SK-N-SH treated with all-trans-retinoic acid at 6 μM for 48 hours (cell line): ENCODE results near the gene PMEPA1.

ENCODE experiments used
- ATAC-seq: fragments of 200-7000 bp; cut with Tn5 transposase; 3 replicates; pipeline ENCODE4 v1.9.1; 2020; ENCODE audit warnings: mild to moderate bottlenecking, moderate library complexity
- ARNTL ChIP-seq: fragments of 450-650 bp; formaldehyde crosslinking; IDR thresholded peaks from 2 replicates; pipeline ENCODE4 v1.5.0; 2020; ENCODE audit warnings: low read depth, mild to moderate bottlenecking, moderate library complexity, borderline replicate concordance
- BACH2 ChIP-seq: fragments of 250-450 bp; sonication (Bioruptor Pico); IDR thresholded peaks from 2 replicates; pipeline ENCODE4 v1.9.0; 2021; ENCODE audit warnings: mild to moderate bottlenecking, borderline replicate concordance
- ESRRG ChIP-seq: fragments of 250-450 bp; sonication (Bioruptor Pico); IDR thresholded peaks from 2 replicates; pipeline ENCODE4 v1.6.1; 2021; ENCODE audit warnings: mild to moderate bottlenecking
- ISL1 ChIP-seq: fragments of 250-450 bp; sonication (Bioruptor Pico); IDR thresholded peaks from 2 replicates; pipeline ENCODE4 v2.1.2; 2022; ENCODE audit warnings: mild to moderate bottlenecking, moderate library complexity
- OSR1 ChIP-seq: fragments of 250-450 bp; sonication (Bioruptor Pico); IDR thresholded peaks from 2 replicates; pipeline ENCODE4 v1.8.0; 2022; ENCODE audit warnings: moderate library complexity, mild to moderate bottlenecking, inconsistent platforms
- PPARA ChIP-seq: fragments of 250-450 bp; sonication (Bioruptor Pico); IDR thresholded peaks from 2 replicates; pipeline ENCODE4 v1.5.0; 2020; ENCODE audit warnings: mild to moderate bottlenecking, borderline replicate concordance
- RARB ChIP-seq: fragments of 250-450 bp; sonication (Bioruptor Pico); IDR thresholded peaks from 2 replicates; pipeline ENCODE4 v1.8.0; 2021; ENCODE audit warnings: mild to moderate bottlenecking, moderate library complexity
- SNAI2 ChIP-seq: fragments of 250-450 bp; sonication (Bioruptor Pico); IDR thresholded peaks from 2 replicates; pipeline ENCODE4 v1.5.0; 2020; ENCODE audit warnings: mild to moderate bottlenecking, moderate library complexity
- TCF4 ChIP-seq: fragments of 250-450 bp; sonication (Bioruptor Pico); IDR thresholded peaks from 2 replicates; pipeline ENCODE4 v1.8.0; 2021; ENCODE audit warnings: mild to moderate bottlenecking, moderate library complexity, borderline replicate concordance
- TOX ChIP-seq: fragments of 250-450 bp; sonication (Bioruptor Pico); IDR thresholded peaks from 2 replicates; pipeline ENCODE4 v1.8.0; 2021; ENCODE audit warnings: mild to moderate bottlenecking, moderate library complexity, borderline replicate concordance
- ZC3H10 ChIP-seq: fragments of 250-450 bp; sonication (Bioruptor Pico); IDR thresholded peaks from 2 replicates; pipeline ENCODE4 v1.5.1; 2021; ENCODE audit warnings: mild to moderate bottlenecking, moderate library complexity
- ZFP3 ChIP-seq: fragments of 250-450 bp; sonication (Bioruptor Pico); IDR thresholded peaks from 2 replicates; pipeline ENCODE4 v1.5.0; 2020; ENCODE audit warnings: mild to moderate bottlenecking, moderate library complexity
- ZFP30 ChIP-seq: fragments of 450-650 bp; formaldehyde crosslinking; IDR thresholded peaks from 2 replicates; pipeline ENCODE4 v1.5.0; 2022; ENCODE audit warnings: mild to moderate bottlenecking, moderate library complexity
- ZNF565 ChIP-seq: fragments of 450-650 bp; formaldehyde crosslinking; conservative IDR thresholded peaks from 2 replicates; pipeline ENCODE4 v1.5.0; 2020; ENCODE audit warnings: low read depth, mild to moderate bottlenecking, moderate library complexity
- ZNF70 ChIP-seq: fragments of 450-650 bp; formaldehyde crosslinking; IDR thresholded peaks from 2 replicates; pipeline ENCODE4 v1.5.0; 2020; ENCODE audit warnings: mild to moderate bottlenecking, moderate library complexity
- ZNF8 ChIP-seq: fragments of 450-650 bp; formaldehyde crosslinking; IDR thresholded peaks from 2 replicates; pipeline ENCODE4 v1.5.0; 2020; ENCODE audit warnings: mild to moderate bottlenecking, moderate library complexity
- TF ChIP-seq, protein P1 (sequence below): fragments of 250-450 bp; sonication (Bioruptor Pico); IDR thresholded peaks from 2 replicates; pipeline ENCODE4 v1.8.0; 2020; ENCODE audit warnings: mild to moderate bottlenecking, moderate library complexity, borderline replicate concordance
- TF ChIP-seq, protein P2 (sequence below): fragments of 250-450 bp; sonication (Bioruptor Pico); IDR thresholded peaks from 2 replicates; pipeline ENCODE4 v1.5.1; 2020; ENCODE audit warnings: low read depth, mild to moderate bottlenecking, moderate library complexity
- TF ChIP-seq, protein P3 (sequence below): fragments of 250-450 bp; sonication (Bioruptor Pico); IDR thresholded peaks from 2 replicates; pipeline ENCODE4 v1.5.1; 2021; ENCODE audit warnings: mild to moderate bottlenecking, moderate library complexity

The PMEPA1 gene

DNA sequence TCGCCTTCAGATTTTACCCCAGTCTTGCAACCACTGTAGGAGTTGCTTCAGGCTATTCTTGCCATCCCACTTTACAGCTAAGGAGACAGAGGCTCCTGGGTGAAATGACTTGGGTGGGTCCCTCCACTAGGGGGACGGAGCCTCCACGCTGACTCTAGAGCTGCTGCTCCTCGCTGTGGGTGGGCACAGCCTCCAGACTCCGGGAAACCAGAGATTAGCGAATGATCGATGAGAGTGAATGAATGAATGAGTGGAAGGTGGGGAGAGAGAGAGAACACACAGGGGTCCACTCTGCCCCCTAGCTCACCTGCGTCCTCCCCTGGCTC lies 100.0 kb downstream of the PMEPA1 start:
- no peak for TF ChIP-seq ZNF565
- TF ChIP-seq, protein P1, sequence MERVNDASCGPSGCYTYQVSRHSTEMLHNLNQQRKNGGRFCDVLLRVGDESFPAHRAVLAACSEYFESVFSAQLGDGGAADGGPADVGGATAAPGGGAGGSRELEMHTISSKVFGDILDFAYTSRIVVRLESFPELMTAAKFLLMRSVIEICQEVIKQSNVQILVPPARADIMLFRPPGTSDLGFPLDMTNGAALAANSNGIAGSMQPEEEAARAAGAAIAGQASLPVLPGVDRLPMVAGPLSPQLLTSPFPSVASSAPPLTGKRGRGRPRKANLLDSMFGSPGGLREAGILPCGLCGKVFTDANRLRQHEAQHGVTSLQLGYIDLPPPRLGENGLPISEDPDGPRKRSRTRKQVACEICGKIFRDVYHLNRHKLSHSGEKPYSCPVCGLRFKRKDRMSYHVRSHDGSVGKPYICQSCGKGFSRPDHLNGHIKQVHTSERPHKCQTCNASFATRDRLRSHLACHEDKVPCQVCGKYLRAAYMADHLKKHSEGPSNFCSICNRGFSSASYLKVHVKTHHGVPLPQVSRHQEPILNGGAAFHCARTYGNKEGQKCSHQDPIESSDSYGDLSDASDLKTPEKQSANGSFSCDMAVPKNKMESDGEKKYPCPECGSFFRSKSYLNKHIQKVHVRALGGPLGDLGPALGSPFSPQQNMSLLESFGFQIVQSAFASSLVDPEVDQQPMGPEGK, result no peak
- no peak for TF ChIP-seq ARNTL (CRISPR knock-in tag)
- no peak for TF ChIP-seq RARB (CRISPR knock-in tag)
- TF ChIP-seq TOX, result no peak
- TF ChIP-seq PPARA (CRISPR knock-in tag), result no peak
- TF ChIP-seq, protein P2, sequence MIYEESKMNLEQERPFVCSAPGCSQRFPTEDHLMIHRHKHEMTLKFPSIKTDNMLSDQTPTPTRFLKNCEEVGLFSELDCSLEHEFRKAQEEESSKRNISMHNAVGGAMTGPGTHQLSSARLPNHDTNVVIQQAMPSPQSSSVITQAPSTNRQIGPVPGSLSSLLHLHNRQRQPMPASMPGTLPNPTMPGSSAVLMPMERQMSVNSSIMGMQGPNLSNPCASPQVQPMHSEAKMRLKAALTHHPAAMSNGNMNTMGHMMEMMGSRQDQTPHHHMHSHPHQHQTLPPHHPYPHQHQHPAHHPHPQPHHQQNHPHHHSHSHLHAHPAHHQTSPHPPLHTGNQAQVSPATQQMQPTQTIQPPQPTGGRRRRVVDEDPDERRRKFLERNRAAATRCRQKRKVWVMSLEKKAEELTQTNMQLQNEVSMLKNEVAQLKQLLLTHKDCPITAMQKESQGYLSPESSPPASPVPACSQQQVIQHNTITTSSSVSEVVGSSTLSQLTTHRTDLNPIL (CRISPR knock-in tag), result no peak
- TF ChIP-seq ESRRG (CRISPR knock-in tag), result no peak
- TF ChIP-seq ZFP30 (CRISPR knock-in tag), result no peak
- no peak for ATAC-seq

DNA sequence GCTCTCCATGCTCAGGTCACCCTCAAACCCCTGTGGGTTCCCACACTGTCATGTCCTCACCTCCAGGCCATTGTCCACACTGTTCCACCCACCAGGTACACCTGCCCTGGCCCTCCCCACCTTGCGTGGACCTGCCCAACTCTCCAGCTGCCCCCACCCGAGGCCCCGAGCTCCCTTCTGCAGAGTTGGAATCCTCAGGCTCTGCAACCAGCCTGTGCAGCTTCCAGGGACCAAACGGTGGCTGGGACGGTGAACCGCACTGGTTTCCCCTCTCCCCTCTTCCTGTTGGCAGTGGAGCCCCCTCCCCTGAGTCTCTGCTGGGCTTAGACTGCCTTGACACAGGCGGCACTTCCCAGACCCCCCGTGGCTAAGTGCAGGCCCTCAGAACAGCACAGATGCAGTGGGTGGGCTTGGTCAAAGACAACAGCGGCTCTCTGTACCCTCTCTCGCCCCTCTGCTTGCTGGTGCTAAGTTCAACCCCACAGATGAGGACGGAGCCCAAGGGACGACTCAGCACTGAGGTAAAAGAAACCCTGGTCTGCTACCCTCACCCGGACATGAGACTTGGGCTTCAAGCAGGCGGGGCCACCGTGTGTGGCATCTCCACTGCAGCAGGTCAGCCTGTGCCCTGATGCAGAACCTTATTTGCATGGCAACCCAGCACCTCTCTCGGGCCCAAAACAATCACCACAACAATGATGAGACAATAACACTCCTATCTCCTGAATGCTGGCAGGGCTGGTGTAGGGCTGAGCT lies 100.6 kb downstream of the PMEPA1 start:
- no peak for ATAC-seq
- TF ChIP-seq ESRRG (CRISPR knock-in tag) (no peak), RARB (CRISPR knock-in tag) (no peak), SNAI2 (CRISPR knock-in tag) (no peak), ZNF8 (CRISPR knock-in tag) (no peak), TCF4 (no peak), OSR1 (CRISPR knock-in tag) (no peak)
- TF ChIP-seq, protein P1, result no peak

DNA sequence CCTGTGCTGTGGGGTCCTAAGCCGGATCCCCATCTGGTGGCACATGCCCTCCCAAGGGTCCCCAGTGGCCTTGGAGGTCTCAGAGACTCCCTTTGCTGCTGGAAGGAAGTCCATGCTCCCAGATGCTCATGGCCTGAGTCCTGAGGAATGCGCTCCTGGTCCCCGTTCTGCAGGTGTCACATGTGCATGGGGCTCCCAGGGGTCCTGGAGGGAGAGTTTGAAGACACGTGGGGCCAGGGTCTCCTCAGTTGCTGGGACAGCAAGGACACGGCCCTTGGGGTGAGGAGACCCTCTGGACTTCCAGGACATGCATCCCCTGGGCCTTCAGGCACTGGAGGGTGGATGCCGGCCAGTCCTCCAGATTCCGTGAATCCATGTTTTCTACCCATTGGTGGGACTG lies 101.3 kb downstream of the PMEPA1 start:
- TF ChIP-seq, protein P2 (CRISPR knock-in tag), result no peak
- no peak for TF ChIP-seq BACH2
- no peak for TF ChIP-seq ZFP3 (CRISPR knock-in tag)
- TF ChIP-seq TCF4, result no peak
- TF ChIP-seq ZNF70 (CRISPR knock-in tag), result no peak
- TF ChIP-seq TOX, result no peak
- no peak for TF ChIP-seq ISL1 (CRISPR knock-in tag)
- no peak for TF ChIP-seq PPARA (CRISPR knock-in tag)
- TF ChIP-seq ESRRG (CRISPR knock-in tag), result no peak
- TF ChIP-seq SNAI2 (CRISPR knock-in tag), result no peak
- TF ChIP-seq ZC3H10 (CRISPR knock-in tag), result no peak
- no peak for TF ChIP-seq ZNF8 (CRISPR knock-in tag)
- TF ChIP-seq, protein P3, sequence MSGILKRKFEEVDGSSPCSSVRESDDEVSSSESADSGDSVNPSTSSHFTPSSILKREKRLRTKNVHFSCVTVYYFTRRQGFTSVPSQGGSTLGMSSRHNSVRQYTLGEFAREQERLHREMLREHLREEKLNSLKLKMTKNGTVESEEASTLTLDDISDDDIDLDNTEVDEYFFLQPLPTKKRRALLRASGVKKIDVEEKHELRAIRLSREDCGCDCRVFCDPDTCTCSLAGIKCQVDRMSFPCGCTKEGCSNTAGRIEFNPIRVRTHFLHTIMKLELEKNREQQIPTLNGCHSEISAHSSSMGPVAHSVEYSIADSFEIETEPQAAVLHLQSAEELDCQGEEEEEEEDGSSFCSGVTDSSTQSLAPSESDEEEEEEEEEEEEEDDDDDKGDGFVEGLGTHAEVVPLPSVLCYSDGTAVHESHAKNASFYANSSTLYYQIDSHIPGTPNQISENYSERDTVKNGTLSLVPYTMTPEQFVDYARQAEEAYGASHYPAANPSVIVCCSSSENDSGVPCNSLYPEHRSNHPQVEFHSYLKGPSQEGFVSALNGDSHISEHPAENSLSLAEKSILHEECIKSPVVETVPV, result no peak
- TF ChIP-seq ARNTL (CRISPR knock-in tag), result no peak
- ATAC-seq, result no peak

DNA sequence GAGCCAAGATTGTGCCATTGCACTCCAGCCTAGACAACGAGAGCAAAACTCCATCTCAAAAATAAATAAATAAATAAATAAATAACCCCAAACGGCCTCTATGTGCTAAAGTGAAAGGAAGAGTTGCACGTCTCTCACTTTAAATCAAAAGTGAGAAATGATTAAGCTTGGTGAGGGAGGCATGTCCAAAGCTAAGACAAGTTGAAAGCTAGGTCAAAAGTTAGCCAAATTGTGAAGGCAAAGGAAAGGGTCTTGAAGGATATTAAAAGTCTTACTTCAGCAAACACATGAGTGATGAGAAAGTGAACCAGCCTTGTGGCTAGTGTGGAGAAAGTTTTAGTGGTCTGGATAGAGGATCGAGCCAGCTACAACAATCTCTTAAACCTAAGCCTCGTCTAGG lies 103.9 kb downstream of the PMEPA1 start:
- no peak for ATAC-seq
- TF ChIP-seq RARB (CRISPR knock-in tag), result no peak
- no peak for TF ChIP-seq ESRRG (CRISPR knock-in tag)

DNA sequence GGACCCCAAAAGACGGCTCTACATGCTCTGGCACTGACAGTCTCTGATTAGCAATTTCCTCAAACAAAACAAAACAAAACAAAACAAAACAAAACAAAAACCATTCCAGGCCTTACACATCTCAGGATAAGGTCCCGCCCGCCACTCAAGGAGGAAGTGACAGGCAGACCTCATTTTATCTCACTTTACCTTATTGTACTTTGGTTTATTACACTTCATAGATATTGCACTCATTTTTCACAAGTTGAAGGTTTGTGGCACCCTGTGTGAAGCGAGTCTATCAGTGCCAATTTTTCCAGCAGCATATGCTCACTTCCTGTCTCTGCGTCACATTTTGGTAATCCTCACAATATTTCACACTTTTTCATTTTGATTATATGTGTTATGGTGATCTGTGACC lies 104.8 kb downstream of the PMEPA1 start:
- TF ChIP-seq, protein P1, result no peak
- TF ChIP-seq PPARA (CRISPR knock-in tag) (no peak), ZNF8 (CRISPR knock-in tag) (no peak), OSR1 (CRISPR knock-in tag) (no peak)
- TF ChIP-seq, protein P3, result no peak

More for the DNA sequence above, 104.8 kb downstream of the PMEPA1 start:
- no peak for ATAC-seq
